Hematopoietic multipotent progenitor cell treated with erythropoietin and hydrocortisone succinate and interleukin-3 and kit ligand, for 4 days (in vitro differentiated cells): ENCODE results near the gene DDX24.

Experiments used
- DNase-seq: peaks from one replicate; pipeline ENCODE4 v3.0.0-alpha.2; 2015

DDX24 gene

DNA sequence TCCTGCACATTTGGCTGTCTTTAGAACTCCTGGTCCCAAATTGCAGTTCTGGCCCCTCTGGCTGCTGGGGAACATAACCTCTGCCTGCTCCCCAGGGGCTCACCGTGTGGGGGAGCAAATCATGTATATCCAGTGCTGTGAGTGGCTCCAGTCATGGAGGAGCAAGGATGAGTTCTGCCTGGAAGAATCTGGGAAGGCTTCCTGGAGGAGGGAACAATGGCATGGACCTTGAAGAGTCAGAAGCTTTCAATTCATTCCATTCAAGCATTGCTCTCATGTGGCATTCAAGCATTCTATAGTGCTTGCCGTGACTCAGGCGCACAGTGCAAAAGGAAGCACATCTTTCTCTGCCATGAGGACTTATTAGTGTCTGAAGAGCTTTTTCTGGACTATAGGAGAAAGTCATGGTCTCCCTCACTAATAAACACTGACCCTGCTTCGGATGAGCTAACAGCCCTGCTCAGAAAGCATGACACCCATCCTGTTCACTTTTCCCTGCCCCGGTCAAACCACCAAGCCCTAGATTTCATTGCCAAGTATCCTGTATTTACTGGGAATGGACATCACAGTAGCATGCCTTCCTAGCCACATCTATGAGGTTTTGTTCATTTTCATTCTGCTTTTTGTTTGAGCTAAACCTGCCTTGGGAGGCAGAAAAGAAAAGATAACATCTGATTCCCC is 33.0 kb upstream of the DDX24 start:
- no peak for DNase-seq

GRCh38 chr14:94113490-94113889 is 32.5 kb upstream of the DDX24 start:
- no peak for DNase-seq

DNA sequence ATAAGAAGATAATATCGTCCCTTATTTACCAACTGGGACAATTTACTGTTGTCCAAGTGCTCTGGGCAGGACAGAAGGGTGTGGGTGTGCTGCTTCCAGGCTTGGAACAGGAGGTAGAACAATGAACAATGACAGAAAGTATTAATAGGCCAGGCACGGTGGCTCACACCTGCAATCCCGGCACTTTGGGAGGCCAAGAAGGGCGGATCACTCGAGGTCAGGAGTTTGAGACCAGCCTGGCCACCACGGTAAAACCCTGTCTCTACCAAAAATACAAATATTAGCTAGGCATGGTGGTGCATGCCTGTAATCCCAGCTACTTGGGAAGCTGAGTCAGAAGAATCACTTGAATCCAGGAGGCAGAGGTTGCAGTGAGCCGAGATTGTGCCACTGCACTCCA is 32.1 kb upstream of the DDX24 start:
- no peak for DNase-seq

- no peak for DNase-seq
These were observed 31.6 kb upstream of the DDX24 start for GRCh38 chr14:94112513-94113063.

DNA sequence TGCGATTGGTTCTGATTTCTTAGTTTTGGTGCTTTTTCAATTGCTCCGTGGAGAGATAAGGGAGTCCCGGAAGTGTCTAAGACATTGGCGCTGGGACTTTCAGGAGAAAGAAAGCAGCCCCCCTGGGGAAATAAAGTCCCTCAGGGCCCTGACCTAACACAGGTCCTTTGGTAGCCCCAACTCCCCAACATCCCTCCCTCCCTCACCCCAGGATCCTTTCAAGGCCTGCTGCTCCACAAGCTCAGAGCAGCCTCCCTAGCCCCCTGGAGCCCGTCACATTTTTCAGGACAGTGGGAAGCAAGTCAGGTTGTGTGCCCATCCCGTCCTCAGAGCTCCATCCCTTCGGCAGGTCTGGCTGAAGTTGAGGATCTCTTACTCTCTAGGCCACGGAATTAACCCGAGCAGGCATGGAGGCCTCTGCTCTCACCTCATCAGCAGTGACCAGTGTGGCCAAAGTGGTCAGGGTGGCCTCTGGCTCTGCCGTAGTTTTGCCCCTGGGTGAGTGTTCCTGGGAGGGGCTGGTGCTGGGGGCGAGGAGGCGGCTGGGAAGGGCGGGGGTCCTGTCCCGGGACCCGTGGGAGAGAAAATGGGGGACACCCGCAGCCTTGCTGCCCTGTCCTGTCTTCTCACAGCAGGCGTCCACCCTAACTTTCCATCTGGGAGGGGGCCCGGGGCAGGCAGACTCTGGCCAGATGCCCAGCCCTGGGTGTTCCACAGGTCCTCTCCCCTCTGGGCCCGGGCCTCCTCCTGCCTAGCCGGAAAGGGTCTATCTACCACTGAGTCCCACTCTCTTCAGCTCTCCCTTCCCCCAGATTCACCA is 30.5 kb upstream of the DDX24 start:
- no peak for DNase-seq

DNA sequence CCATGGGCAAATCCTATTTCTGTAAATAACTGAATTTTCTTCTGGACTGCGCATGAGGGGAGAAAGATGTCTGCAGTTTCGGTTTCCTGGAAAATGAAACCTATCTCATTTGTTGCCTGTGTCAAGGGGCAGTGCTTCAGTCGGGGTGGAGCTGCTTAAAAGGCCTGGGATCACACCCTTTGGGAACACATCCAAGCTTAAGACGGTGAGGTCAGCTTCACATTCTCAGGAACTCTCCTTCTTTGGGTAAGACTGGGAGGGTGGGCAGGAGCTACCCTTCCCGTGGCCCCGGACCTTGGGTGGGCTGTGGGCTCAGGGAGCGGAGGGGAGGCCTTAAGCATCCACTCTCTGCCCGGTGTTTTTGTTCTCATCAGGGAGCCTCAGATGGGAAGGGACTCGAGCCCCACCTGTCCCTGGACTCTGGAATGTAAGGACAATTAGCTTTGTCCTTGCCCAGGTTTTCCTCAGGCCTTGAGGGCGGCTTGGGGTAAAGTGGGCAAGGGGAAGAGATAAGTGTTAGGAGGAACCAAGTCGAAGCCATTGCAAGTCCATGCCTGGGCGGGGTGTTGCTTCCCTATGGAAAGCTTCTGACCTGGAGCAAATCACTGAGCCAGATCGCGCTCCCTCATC is 29.7 kb upstream of the DDX24 start, which contains the start of gene IFI27:
Gene IFI27, plus strand, starts transcription at position 185 of the 630 bp plus-strand sequence.
- peak; percentile 34 for DNase-seq

DNA sequence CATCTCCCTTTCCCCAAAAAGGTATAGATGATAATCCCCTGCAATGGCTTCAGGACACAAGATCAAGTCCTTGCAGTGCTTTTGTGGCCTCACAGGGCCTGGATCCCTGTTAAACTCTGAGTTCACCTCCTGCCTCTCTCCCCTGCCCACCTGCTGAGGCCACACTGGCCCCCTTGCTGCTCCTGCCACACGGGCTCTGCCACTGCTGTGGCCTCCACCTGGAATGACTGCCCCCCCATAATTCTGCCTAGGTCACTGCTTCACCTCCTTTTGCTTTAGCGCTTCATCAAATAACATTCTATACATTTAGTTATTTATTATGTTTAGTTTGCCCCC is 28.9 kb upstream of the DDX24 start:
- no peak for DNase-seq

GRCh38 chr14:94104731-94105130 is 23.7 kb upstream of the DDX24 start:
- DNase-seq, result no peak

DNA sequence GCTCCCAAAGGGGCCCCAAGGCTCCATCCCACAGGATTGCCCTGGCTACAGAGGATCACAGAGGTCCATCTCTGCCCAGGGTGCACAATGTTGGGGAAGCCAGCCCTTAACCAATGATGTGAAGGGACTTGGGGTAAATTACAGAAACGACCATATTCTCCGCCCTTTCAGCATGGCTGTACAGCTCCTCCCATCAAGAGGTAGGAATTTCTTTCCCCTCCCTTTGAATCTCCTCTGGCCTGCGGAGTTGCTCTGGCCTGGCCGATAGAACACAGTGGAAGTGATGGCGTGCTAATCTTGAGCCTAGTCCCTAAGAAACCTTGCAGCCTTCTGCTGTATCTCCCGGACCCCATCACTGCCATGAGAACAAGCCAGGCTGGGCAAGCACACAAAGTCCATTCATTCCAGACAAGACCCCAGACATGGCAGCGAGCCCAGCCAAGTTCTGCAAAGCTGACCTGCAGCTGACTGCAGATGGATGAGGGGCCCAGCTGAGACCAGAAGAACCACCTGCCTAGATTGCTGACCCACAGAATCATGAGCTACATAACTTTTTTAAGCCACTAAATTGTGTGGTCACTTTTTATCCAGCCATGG is 22.6 kb upstream of the DDX24 start:
- no peak for DNase-seq

- no peak for DNase-seq
These were observed 21.9 kb upstream of the DDX24 start for GRCh38 chr14:94102768-94103482.

DNA sequence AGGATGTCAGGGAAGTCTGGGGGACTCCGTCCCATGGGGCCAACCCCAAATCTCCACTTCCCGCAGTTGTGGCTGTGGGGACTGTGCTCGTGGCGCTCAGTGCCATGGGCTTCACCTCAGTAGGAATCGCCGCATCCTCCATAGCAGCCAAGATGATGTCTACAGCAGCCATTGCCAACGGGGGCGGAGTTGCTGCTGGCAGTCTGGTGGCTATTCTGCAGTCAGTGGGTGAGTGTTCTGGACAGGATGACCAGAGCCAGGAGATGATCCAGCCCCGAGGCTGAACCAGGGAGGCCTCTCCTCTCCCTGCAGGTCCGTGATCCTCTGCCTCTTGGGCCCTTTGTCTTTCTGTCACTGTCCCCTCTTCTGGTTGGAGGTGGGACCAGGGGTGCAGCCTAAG is 20.7 kb upstream of the DDX24 start:
- DNase-seq, result no peak

DNA sequence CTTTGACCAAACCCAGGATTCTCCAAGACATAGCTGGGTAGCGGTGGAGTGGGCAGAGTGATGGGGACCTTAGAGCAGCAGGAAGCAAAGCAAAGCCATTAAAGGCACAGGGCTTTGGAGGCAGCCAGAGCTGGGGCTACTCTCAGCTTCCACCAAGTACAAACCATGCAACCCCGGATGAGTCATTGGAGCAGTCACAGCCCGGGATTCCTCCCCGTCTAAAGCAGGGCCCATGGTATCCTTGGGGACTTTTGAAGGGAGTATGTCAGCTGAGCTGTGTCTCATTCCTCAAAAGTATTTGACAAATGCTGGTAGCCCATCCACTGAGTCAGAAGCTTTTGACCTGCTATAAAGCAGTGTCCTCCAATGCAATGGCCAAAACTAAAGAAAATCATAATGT is 19.8 kb upstream of the DDX24 start:
- DNase-seq, result no peak

- DNase-seq, result no peak
These were observed 18.0 kb upstream of the DDX24 start for GRCh38 chr14:94099006-94099405.

- no peak for DNase-seq
These were observed 17.5 kb upstream of the DDX24 start for GRCh38 chr14:94098326-94098992.

- no peak for DNase-seq
These were observed 16.1 kb upstream of the DDX24 start for GRCh38 chr14:94097091-94097490.

GRCh38 chr14:94093418-94093817 is 12.4 kb upstream of the DDX24 start:
- no peak for DNase-seq

- no peak for DNase-seq
These were observed 8.5 kb upstream of the DDX24 start for GRCh38 chr14:94089479-94089878.

DNA sequence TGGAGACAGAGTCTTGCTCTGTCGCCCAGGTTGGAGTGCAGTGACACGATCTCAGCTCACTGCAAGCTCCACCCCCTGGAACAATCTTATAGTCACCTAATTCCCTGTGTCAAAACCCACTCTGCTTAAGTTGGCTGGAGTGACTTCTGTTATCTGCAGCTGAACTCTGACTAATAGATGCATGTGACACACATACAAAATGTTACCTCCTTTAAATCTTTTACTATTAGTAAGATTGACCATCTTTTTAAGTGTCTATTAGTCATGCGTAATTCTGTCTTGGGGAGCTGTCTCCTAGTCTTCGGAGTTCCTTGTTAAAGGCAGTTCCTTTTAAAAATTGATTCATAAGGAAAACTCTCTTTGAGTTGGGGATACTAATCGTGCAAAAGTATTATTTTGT is 7.5 kb upstream of the DDX24 start:
- DNase-seq, result no peak

DNA sequence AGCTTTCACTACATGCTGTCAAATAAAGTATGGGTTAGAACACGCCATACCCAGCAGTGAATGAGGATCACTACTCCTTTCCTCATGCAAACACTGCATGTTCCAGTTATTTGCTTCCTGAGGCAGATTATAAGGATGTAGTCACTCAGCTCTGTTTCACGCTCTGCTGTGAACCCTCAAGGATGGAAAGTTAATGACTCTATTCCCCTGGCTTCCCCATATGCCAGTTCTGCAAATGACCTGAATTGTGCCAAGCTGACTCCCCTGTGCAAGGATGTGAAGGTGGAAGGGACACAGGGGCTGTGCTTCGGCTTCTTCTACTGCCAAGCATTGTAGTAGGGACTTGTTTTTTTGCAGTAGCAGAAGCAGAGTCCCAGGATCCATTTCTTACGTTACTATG is 6.9 kb upstream of the DDX24 start:
- DNase-seq, result no peak

DNA sequence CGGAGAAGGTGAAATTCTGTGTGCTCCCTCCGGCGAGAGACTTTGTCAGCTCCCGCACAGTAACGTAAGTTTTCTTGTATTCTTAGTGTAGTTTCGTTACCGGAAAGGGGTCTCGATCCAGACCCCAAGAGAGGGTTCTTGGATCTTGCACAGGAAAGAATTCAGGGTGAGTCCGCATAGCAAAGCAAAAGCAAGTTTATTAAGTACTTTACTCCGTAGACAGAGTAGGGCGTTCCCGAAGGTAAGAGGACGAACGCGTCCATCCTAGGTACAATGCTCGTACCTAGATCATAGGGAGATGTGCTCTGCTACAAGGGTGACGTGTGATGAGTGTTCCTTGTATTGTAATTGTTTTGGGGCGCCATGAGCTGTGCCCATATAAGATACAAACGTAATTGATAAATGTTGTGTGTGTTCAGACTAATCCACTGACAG is 401 bp upstream of the DDX24 start:
- DNase-seq, result peak; percentile 45

- DNase-seq, result peak; percentile 26
These were observed 946 bp downstream of the DDX24 start for GRCh38 chr14:94079891-94080620.
